Left lung (tissue), 10 donors: ENCODE measurements around the gene SERPIND1. TPM values are rescaled to one million over a fixed set of nuclear protein-coding genes. Genes with fewer than 3 reads are reported as not detected.

Source experiments
- ATAC-seq: fragments of 200-7000 bp; cut with Tn5 transposase; one replicate; pipeline ENCODE4 v1.9.1; 2020; ENCODE audit warnings: moderate library complexity
- DNase-seq, 4 donors: peaks; one replicate each; pipeline ENCODE4 v3.0.0-alpha.2; 2013 to 2020
- H3K27ac ChIP-seq, 2 donors: fragments of 200-600 bp; sonication (generic) in 1 of 2; one replicate each; pipeline versions ENCODE4 v1.5.0 to v1.8.0; 2020 to 2021
- H3K27me3 ChIP-seq, 2 donors: fragments of 200-600 bp; sonication (generic) in 1 of 2; one replicate each; pipeline versions ENCODE4 v1.5.0 to v1.8.0; 2020 to 2021
- H3K36me3 ChIP-seq, 2 donors: fragments of 200-600 bp; sonication (generic) in 1 of 2; one replicate each; pipeline versions ENCODE4 v1.5.0 to v1.8.0; 2020 to 2021
- H3K4me1 ChIP-seq, 2 donors: fragments of 200-600 bp; one replicate each; pipeline ENCODE4 v1.8.0; 2021
- H3K4me3 ChIP-seq, 2 donors: fragments of 200-600 bp; sonication (generic) in 1 of 2; one replicate each; pipeline versions ENCODE4 v1.5.0 to v1.8.0; 2020 to 2021; ENCODE audit warnings: mild to moderate bottlenecking in 1 of 2
- H3K9me3 ChIP-seq, 2 donors: fragments of 200-600 bp; sonication (generic) in 1 of 2; one replicate each; pipeline versions ENCODE4 v1.5.0 to v1.8.0; 2020 to 2021
- CTCF ChIP-seq, 2 donors: fragments of 200-600 bp; sonication (generic) in 1 of 2; IDR thresholded peaks; one replicate each; pipeline versions ENCODE4 v1.5.0 to v1.8.0; 2021; ENCODE audit warnings: antibody characterized with exemption in 2 of 2
- intact Hi-C, 2 donors: fragments of 100-400 bp; cut with DNase I; formaldehyde crosslinking; loops; one replicate each; pipeline versions ENCODE4 v1.11.2 to v1.14.2; 2022
- polyA plus RNA-seq, 6 donors: library from polyadenylated mRNA; unstranded; fragments of 120-200 nt; gene quantifications; one replicate each; pipeline ENCODE4 v1.2.1, GENCODE V29; 2013; ENCODE audit not compliant: insufficient read length in 6 of 6
- total RNA-seq, 2 donors: library from RNA; stranded (reverse); fragmentation: NEBNext Ultra II Directional; extraction: Animal tissue kit (Norgen Biotek cat#: 25700); gene quantifications; one replicate each; pipeline ENCODE4 v1.2.1, GENCODE V29; 2021
- donor health status: DM: no; HTN: yes; CAD: no.
- donor health status: DM: no; HTN: no; CAD: no.

SERPIND1 gene
- total and polyA plus RNA-seq, 8 donors, result 0.13 to 3.5 (median 0.40) TPM; not detected in 1

GRCh38 chr22:20761536-20761935, 12.4 kb upstream of the SERPIND1 start:
- no peaks in the 10 kb centered on the region for H3K9me3 ChIP-seq
- DNase-seq (no peak), ATAC-seq (no peak)
- H3K27ac ChIP-seq, result peak overlapping the region in 1 of 2 donors; percentile 48
- H3K36me3 ChIP-seq, result peaks cover 7 to 94% of the 10 kb centered on the region in 2 donors
- no peak for TF ChIP-seq CTCF (IDR thresholded peaks at IDR 0.05)
- H3K4me1 ChIP-seq, result no peaks in the 10 kb centered on the region
- H3K27me3 ChIP-seq, result no peaks in the 10 kb centered on the region
- no peak overlapping the region for H3K4me3 ChIP-seq
- intact Hi-C loops, result no loop called here

- Histone ChIP-seq H3K36me3 (peaks cover 7 to 95% of the 10 kb centered on the region in 2 donors), H3K9me3 (no peaks in the 10 kb centered on the region), H3K4me3 (no peak overlapping the region), H3K27ac (peak overlapping the region in 1 of 2 donors; percentile 48), H3K4me1 (no peaks in the 10 kb centered on the region), H3K27me3 (no peaks in the 10 kb centered on the region)
- TF ChIP-seq CTCF (IDR thresholded peaks at IDR 0.05), result no peak
- intact Hi-C loops, result no loop called here
- ATAC-seq (peak; percentile 65), DNase-seq (peak in 1 of 4 donors; percentile 64)
These were observed 11.6 kb upstream of the SERPIND1 start for GRCh38 chr22:20762233-20762796.

GRCh38 chr22:20763630-20764470, 10.1 kb upstream of the SERPIND1 start:
- ATAC-seq (peak; percentile 73), DNase-seq (no peak)
- Histone ChIP-seq H3K27me3 (no peaks in the 10 kb centered on the region), H3K9me3 (no peaks in the 10 kb centered on the region), H3K27ac (peak overlapping the region in 1 of 2 donors; percentile 7), H3K4me1 (no peaks in the 10 kb centered on the region), H3K4me3 (no peak overlapping the region), H3K36me3 (peaks cover 7 to 79% of the 10 kb centered on the region in 2 donors)
- intact Hi-C loops, result no loop called here
- TF ChIP-seq CTCF (IDR thresholded peaks at IDR 0.05), result no peak

- no peak for ATAC-seq
- intact Hi-C loops, result no loop called here
- no peak for DNase-seq
- no peak for TF ChIP-seq CTCF (IDR thresholded peaks at IDR 0.05)
- H3K27ac ChIP-seq, result no peak overlapping the region
- peaks cover 7 to 74% of the 10 kb centered on the region in 2 donors for H3K36me3 ChIP-seq
- H3K27me3 ChIP-seq, result no peaks in the 10 kb centered on the region
- no peaks in the 10 kb centered on the region for H3K4me1 ChIP-seq
- no peak overlapping the region for H3K4me3 ChIP-seq
- no peaks in the 10 kb centered on the region for H3K9me3 ChIP-seq
These were observed 9.5 kb upstream of the SERPIND1 start for GRCh38 chr22:20764471-20764720.

GRCh38 chr22:20764729-20765128, 9.2 kb upstream of the SERPIND1 start:
- H3K36me3 ChIP-seq, result peaks cover 7 to 71% of the 10 kb centered on the region in 2 donors
- no peaks in the 10 kb centered on the region for H3K27me3 ChIP-seq
- no peak overlapping the region for H3K4me3 ChIP-seq
- no peaks in the 10 kb centered on the region for H3K4me1 ChIP-seq
- DNase-seq (no peak), ATAC-seq (no peak)
- no peaks in the 10 kb centered on the region for H3K9me3 ChIP-seq
- H3K27ac ChIP-seq, result no peak overlapping the region
- TF ChIP-seq CTCF (IDR thresholded peaks at IDR 0.05), result no peak
- intact Hi-C loops, result no loop called here
